Activated naive CD8-positive, alpha-beta T cell treated with anti-CD3 and anti-CD28 coated beads, Interleukin-2, amount 50 U/mL, for 24 hours (primary cell): ENCODE data around the gene VPS13C.

Experiments used
- ATAC-seq: fragments of 150-1000 bp; cut with Tn5 transposase; one replicate; pipeline ENCODE4 v1.10.0; 2021
- DNase-seq: peaks from one replicate; pipeline ENCODE4 v3.0.0; 2021
- H3K27ac Mint-ChIP-seq: one replicate; pipeline ENCODE4 v1.8.0; 2021; ENCODE audit warnings: mild to moderate bottlenecking, mixed read lengths
- H3K27me3 Mint-ChIP-seq: one replicate; pipeline ENCODE4 v1.8.0; 2021; ENCODE audit warnings: mixed read lengths
- H3K36me3 Mint-ChIP-seq: one replicate; pipeline ENCODE4 v1.8.0; 2021; ENCODE audit warnings: low read depth, mixed read lengths
- H3K4me1 Mint-ChIP-seq: one replicate; pipeline ENCODE4 v1.8.0; 2021; ENCODE audit warnings: mixed read lengths
- H3K4me3 Mint-ChIP-seq: one replicate; pipeline ENCODE4 v1.8.0; 2021; ENCODE audit warnings: mild to moderate bottlenecking, moderate library complexity, mixed read lengths
- H3K9me3 Mint-ChIP-seq: one replicate; pipeline ENCODE4 v1.8.0; 2021; ENCODE audit warnings: mixed read lengths

VPS13C gene

DNA sequence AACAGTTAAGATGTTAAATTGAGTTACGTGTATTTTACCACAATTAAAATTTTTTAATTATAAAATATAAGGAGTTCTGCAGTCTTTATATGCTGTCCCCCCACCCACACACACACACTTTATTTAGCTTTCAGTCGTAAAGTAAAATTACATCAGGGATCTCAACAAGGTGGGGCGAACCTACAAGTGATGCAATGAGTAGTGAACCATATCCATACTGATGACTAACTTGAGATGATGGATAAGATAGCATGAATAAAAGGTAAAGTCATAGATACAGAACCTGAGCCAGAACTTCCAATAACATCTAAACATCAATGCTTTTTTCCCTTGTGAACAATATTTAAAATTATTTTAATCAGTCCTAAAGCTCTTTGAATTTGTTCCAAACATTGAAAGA, 77.2 kb downstream of the VPS13C start:
- Mint-ChIP-seq H3K9me3 (peaks cover 8% of the 10 kb centered on the region), H3K27me3 (no peaks in the 10 kb centered on the region), H3K36me3 (peaks cover 45% of the 10 kb centered on the region), H3K4me1 (no peaks in the 10 kb centered on the region), H3K27ac (no peak overlapping the region), H3K4me3 (no peak overlapping the region)
- ATAC-seq (no peak), DNase-seq (no peak)

DNA sequence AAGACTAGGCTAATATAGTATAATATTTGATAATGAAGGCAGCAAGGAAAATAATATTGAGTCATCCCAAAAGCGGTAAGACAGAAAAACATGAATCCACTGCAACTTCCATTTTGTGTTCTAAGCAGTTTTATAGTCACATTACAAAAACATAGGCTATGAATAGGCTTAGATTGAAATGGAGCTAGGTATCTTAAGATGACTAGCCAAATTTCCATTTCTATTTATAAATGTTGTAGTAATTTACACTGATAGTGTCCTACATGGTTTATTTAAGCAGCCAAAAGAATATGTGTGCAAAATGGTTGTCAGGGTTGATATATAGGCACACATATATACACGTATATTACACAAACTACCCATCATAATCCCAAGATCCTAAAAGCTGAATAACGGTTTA, 82.0 kb downstream of the VPS13C start:
- H3K4me3 Mint-ChIP-seq: no peak overlapping the region
- no peaks in the 10 kb centered on the region for H3K27me3 Mint-ChIP-seq
- H3K36me3 Mint-ChIP-seq: peaks cover 31% of the 10 kb centered on the region
- H3K4me1 Mint-ChIP-seq: peaks cover 6% of the 10 kb centered on the region
- no peaks in the 10 kb centered on the region for H3K9me3 Mint-ChIP-seq
- ATAC-seq (no peak), DNase-seq (no peak)
- no peak overlapping the region for H3K27ac Mint-ChIP-seq

DNA sequence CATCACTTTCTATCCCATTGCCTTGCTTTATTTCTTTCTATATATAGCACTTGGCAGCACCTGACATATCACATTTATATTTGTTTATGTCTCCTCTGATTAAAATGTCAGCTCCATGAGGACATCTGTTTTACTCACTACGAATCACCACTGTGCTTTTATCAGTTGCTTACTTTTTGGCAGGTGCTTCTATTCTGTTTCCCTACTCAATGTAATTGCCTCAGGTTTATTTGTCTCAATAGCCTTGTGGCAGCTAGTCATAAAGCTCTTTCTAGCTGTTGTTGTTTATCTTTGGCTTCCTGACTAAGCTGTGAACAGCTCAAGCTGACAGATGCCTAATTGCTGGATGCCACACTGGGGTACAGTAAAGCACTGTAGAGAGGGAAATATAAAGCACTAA, 85.5 kb downstream of the VPS13C start:
- no peak for DNase-seq

DNA sequence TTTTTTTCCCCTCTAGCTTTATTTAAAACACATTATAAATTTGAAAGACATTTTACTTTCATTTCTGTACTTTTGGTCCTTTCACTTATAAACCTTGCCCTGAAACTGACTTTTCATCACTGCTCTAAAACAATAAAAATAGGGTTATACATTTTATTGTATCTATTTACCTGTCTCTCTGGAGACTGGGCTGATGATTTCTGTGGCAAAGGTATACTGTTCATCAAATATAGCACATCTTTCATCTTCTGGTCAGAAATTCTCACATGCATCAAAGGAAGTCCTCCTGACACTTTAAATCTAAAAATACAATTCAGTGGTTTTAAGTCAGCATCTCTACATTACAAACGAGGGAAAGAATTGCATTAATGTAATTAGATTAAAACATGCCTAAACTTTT, 86.1 kb downstream of the VPS13C start:
- Mint-ChIP-seq H3K9me3 (no peaks in the 10 kb centered on the region), H3K4me3 (no peak overlapping the region), H3K36me3 (peaks cover 29% of the 10 kb centered on the region), H3K4me1 (peaks cover 6% of the 10 kb centered on the region), H3K27ac (no peak overlapping the region), H3K27me3 (no peaks in the 10 kb centered on the region)
- no peak for ATAC-seq
- no peak for DNase-seq

More for the DNA sequence above, 85.5 kb downstream of the VPS13C start:
- H3K9me3 Mint-ChIP-seq: no peaks in the 10 kb centered on the region
- peak overlapping the region; percentile 15 for H3K27ac Mint-ChIP-seq
- no peak overlapping the region for H3K4me3 Mint-ChIP-seq
- H3K27me3 Mint-ChIP-seq: no peaks in the 10 kb centered on the region
- H3K36me3 Mint-ChIP-seq: peaks cover 35% of the 10 kb centered on the region
- H3K4me1 Mint-ChIP-seq: peaks cover 6% of the 10 kb centered on the region
- no peak for ATAC-seq

DNA sequence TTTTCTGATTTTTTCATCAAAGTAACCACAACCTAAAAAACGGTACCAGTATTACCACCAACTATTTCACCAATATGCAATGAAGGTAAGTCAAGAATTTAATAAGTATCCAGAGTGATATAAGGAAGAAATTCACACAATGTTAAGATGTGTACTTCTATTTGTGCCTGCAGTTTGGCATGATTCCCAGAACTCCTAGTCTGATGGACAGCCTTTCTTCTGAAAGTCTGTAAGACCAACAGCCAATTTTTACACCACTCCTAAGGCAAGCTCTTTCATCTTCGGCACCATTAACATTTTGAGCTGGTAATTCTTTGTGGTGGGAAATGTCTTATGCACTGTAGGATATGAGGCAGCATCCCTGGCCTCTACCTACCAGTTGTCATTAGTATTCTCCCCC, 108.3 kb downstream of the VPS13C start:
- peaks cover 54% of the 10 kb centered on the region for H3K36me3 Mint-ChIP-seq
- H3K27ac Mint-ChIP-seq: no peak overlapping the region

DNA sequence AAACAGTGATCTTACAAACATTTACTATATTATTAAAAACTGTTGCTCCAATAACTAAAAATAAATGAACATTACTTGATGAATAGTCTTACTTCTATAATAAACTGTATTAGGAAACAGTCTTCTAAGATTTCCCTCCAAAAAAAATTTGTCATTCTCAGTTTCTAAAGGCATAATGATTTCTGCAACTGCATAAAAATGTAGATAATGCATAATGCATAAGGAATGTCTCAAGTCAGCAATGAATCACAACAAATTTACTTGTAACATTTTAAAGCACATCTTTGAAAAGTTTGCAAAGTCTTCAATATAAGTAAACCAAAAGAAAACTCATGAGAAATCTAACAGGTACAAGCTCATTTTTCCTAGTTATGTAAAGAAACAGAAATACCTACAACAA, 113.5 kb downstream of the VPS13C start:
- no peak for DNase-seq
- ATAC-seq: no peak
- Mint-ChIP-seq H3K27ac (no peak overlapping the region), H3K4me3 (no peak overlapping the region), H3K9me3 (no peaks in the 10 kb centered on the region), H3K4me1 (no peaks in the 10 kb centered on the region), H3K36me3 (peaks cover 39% of the 10 kb centered on the region), H3K27me3 (no peaks in the 10 kb centered on the region)

More for the DNA sequence above, 108.3 kb downstream of the VPS13C start:
- DNase-seq (no peak), ATAC-seq (no peak)
- Mint-ChIP-seq H3K4me1 (no peaks in the 10 kb centered on the region), H3K9me3 (no peaks in the 10 kb centered on the region), H3K4me3 (no peak overlapping the region), H3K27me3 (no peaks in the 10 kb centered on the region)

DNA sequence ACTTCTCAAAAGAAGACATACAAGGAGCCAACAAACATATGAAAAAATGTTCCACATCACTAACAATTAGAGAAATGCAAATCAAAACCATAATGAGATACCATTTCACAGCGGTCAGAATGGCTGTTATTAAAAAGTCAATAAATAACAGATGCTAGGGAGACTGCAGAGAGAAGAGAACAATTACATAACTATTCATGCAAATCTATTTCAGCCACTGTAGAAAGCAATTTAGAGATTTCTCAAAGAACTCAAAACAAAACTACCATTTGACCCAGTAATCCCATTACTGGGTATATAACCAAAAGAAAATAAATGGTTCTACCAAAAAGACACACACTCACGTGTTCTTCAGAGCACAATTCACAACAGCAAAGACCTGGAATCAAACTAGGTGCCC, 116.3 kb downstream of the VPS13C start:
- Mint-ChIP-seq H3K27me3 (no peaks in the 10 kb centered on the region), H3K36me3 (peaks cover 40% of the 10 kb centered on the region), H3K4me1 (no peaks in the 10 kb centered on the region), H3K27ac (no peak overlapping the region), H3K4me3 (no peak overlapping the region), H3K9me3 (no peaks in the 10 kb centered on the region)
- no peak for ATAC-seq
- no peak for DNase-seq

DNA sequence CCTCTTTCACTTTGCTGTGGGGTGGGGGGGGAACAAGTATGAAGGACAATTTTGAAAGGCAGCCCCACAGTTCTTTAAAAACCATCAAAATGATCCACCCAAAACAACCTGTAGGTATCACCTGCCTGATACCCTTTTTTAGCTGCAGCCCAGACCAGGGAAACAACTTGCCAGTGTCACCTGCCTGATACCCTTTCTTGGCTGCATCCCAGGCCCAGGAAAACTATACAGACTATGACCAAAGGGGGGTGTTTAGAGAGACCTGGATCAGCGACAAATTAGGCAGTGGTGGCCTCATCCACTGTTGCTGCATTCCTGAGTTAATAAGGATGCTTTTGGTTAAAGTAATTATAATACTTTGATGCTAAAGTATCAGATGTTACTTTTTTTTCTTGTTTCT, 122.0 kb downstream of the VPS13C start:
- H3K36me3 Mint-ChIP-seq: peaks cover 19% of the 10 kb centered on the region
- DNase-seq (no peak), ATAC-seq (no peak)
- H3K27ac Mint-ChIP-seq: no peak overlapping the region
- no peaks in the 10 kb centered on the region for H3K27me3 Mint-ChIP-seq
- H3K4me3 Mint-ChIP-seq: no peak overlapping the region
- H3K9me3 Mint-ChIP-seq: no peaks in the 10 kb centered on the region
- H3K4me1 Mint-ChIP-seq: no peaks in the 10 kb centered on the region

DNA sequence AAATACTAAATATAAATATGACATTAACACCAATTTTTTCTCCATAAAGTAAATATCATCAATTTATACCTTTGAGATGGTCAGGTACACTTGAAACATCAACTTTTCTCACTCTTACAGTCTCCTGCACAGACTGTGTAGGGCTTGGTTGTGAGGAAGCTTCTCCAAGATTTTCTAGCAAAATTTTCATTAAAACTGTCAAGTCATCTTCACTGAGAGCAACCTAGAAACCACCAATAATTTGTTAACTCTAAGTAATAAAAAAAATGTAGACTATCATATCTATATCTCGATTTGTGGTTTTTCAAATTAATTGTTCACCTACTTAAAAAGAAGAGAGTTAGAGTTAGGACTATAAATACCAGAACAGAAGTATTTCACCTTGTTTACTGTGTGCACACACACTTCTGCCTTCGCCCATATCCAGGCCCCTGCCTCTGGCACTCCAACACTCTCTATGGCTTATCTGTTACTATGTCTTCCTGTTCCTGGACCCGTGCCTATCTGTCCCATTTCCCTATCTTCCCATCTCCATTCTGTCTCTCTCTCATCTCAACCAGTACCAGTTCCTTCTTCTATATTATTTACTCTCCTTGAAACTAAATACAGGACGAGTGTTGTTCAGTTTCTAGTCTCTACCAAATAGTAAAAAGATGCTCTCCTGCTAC, 123.6 kb downstream of the VPS13C start:
- DNase-seq (no peak), ATAC-seq (no peak)
- Mint-ChIP-seq H3K9me3 (no peaks in the 10 kb centered on the region), H3K36me3 (peaks cover 22% of the 10 kb centered on the region), H3K27me3 (no peaks in the 10 kb centered on the region), H3K4me3 (no peak overlapping the region), H3K27ac (no peak overlapping the region), H3K4me1 (no peaks in the 10 kb centered on the region)

DNA sequence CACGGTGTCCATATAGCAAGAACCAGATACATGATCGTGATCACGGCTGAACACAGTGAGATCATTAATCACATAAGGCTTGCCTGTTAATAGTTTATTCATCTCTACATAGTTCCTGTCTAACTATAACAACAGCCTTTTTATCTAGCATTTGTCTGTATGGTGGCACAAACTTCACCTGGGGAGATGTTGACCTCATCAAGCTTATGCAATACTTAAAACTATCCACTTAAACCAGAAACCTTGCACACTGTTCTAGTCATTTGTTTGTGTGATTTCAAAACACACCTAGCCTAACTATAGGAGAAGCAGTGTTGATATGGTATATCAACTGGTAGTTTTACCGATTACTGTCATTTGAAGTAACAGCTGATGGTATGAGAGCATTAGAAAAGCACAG, 124.8 kb downstream of the VPS13C start:
- Mint-ChIP-seq H3K27me3 (no peaks in the 10 kb centered on the region), H3K27ac (no peak overlapping the region), H3K4me3 (no peak overlapping the region), H3K9me3 (no peaks in the 10 kb centered on the region), H3K36me3 (peaks cover 18% of the 10 kb centered on the region), H3K4me1 (no peaks in the 10 kb centered on the region)
- DNase-seq (no peak), ATAC-seq (no peak)

DNA sequence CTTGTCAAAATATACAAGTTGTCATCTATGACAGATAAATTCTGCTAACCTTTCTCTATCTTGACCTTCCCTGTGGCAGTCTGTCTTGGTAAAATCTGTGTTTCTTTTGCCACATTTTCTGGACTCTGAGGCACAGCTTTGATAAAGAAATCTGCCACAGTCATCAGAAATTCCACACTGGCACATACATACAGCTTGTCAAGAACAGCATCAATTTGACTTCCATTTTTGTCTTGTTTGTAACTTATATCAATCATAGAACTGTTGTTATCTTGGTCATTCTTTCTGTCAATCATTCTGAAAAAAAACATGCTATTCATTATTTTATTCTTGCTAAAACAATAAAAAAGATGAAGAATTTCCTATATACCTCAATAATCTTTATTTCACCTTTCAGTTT, 130.8 kb downstream of the VPS13C start:
- Mint-ChIP-seq H3K36me3 (peaks cover 31% of the 10 kb centered on the region), H3K27ac (no peak overlapping the region), H3K9me3 (no peaks in the 10 kb centered on the region), H3K4me3 (no peak overlapping the region), H3K27me3 (no peaks in the 10 kb centered on the region), H3K4me1 (no peaks in the 10 kb centered on the region)
- ATAC-seq (no peak), DNase-seq (no peak)

DNA sequence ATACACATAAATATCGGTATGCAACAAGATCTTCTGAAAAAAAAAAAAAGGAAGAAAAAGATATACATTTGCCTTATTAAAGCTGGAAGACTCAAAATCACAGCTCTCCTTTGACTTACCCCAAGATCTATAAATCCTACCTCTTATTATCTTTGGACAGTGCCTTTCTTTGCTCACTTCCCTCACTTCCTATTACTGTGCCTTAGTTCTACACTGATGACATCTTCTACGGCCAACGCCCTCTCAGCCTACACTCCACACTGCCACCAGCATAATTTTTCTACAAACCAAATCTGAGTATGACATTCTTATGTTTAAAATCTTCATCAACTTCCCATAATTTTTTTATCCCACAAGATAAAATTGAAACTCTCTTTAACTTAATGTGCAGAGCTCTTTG, 137.1 kb downstream of the VPS13C start:
- ATAC-seq (no peak), DNase-seq (no peak)
- peaks cover 27% of the 10 kb centered on the region for H3K36me3 Mint-ChIP-seq

DNA sequence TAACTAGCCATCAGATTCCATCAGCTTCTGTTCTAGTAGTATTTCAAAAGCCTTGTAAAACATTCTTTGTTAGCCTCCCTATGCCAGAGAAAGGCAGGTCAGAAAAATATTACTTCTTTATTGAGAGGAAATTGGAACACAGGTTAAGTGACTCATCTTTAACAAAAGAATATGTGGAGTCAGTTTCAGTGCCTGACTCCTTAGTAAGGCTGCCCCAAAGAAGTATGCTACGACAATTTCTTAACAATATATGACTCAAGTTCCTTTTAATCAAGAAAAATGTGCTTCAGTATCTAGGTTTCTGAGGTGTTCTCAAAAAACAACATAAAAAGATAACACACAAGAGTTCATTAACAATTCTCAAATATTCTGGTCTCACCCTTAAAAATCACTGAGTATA, 139.2 kb downstream of the VPS13C start:
- Mint-ChIP-seq H3K27ac (no peak overlapping the region), H3K27me3 (no peaks in the 10 kb centered on the region), H3K4me1 (no peaks in the 10 kb centered on the region), H3K36me3 (peaks cover 27% of the 10 kb centered on the region), H3K4me3 (no peak overlapping the region), H3K9me3 (no peaks in the 10 kb centered on the region)
- ATAC-seq (no peak), DNase-seq (no peak)

More for the DNA sequence above, 137.1 kb downstream of the VPS13C start:
- no peaks in the 10 kb centered on the region for H3K4me1 Mint-ChIP-seq
- no peak overlapping the region for H3K27ac Mint-ChIP-seq
- H3K4me3 Mint-ChIP-seq: no peak overlapping the region
- no peaks in the 10 kb centered on the region for H3K9me3 Mint-ChIP-seq
- no peaks in the 10 kb centered on the region for H3K27me3 Mint-ChIP-seq

DNA sequence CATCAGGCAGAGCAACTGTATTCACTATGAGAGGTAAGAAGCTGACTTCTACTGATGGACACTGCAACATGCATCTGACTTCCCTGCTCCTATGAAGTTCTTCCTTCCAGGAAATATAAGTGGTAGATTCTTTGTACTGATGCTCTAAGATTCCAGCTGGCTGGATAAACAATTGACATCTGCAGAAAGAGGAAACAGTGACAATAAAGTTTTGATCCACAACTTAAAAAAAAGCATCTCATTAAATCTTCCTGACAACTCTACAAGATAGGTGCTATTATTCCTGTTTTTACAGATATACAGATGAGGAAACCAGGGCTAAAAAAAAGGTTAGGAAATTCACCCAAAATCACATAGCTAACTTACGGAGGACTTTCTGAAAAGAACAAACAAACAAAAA, 142.8 kb downstream of the VPS13C start:
- Mint-ChIP-seq H3K36me3 (peaks cover 39% of the 10 kb centered on the region), H3K27ac (no peak overlapping the region), H3K4me3 (no peak overlapping the region), H3K4me1 (no peaks in the 10 kb centered on the region), H3K27me3 (no peaks in the 10 kb centered on the region), H3K9me3 (no peaks in the 10 kb centered on the region)
- ATAC-seq: no peak
- DNase-seq: no peak

DNA sequence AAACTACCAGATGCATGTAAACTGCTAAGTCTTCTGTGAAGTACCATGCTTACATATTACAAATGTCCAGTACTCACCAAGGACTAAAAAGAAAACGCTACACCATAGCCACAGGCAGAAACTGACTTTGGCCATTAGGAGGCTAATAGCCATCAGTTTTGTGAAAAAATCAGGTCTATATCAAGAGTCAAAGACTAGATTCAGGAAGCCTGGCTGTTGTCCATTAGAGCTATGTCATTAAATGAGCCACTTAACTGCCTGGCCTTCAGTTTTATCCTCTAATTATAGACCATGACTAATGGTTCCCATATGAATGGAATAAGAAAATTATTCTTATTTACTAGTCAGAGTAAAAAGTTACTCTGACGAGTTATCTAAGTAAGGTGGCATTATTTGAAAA, 144.1 kb downstream of the VPS13C start:
- Mint-ChIP-seq H3K27ac (no peak overlapping the region), H3K9me3 (no peaks in the 10 kb centered on the region), H3K4me3 (no peak overlapping the region), H3K36me3 (peaks cover 43% of the 10 kb centered on the region), H3K4me1 (no peaks in the 10 kb centered on the region), H3K27me3 (no peaks in the 10 kb centered on the region)
- no peak for ATAC-seq
- no peak for DNase-seq

DNA sequence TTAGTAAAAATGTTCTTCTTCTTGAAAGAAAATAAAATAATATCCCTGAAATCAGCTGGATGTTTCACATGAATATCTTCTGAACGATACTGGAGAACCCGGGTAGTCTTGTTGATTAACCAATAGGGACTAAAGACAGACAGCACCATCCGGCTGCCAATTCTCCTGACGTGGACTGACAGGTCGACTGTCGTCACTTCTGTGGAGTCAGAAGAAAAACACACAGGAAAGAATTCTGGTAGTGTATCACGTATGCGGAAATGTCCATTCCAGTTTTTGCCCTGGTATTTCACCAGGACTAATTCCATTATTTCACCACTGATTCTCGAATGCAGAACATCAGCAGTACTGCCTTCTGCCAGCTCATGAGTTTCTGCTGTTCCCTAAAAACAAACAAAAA, 144.6 kb downstream of the VPS13C start:
- Mint-ChIP-seq H3K36me3 (peaks cover 45% of the 10 kb centered on the region), H3K9me3 (no peaks in the 10 kb centered on the region)
- ATAC-seq: no peak

More for the DNA sequence above, 144.6 kb downstream of the VPS13C start:
- no peak for DNase-seq
- no peak overlapping the region for H3K27ac Mint-ChIP-seq
- no peaks in the 10 kb centered on the region for H3K4me1 Mint-ChIP-seq
- no peaks in the 10 kb centered on the region for H3K27me3 Mint-ChIP-seq
- H3K4me3 Mint-ChIP-seq: no peak overlapping the region
